Measurements from ENCODE around the gene EIF5.

Gene EIF5

DNA sequence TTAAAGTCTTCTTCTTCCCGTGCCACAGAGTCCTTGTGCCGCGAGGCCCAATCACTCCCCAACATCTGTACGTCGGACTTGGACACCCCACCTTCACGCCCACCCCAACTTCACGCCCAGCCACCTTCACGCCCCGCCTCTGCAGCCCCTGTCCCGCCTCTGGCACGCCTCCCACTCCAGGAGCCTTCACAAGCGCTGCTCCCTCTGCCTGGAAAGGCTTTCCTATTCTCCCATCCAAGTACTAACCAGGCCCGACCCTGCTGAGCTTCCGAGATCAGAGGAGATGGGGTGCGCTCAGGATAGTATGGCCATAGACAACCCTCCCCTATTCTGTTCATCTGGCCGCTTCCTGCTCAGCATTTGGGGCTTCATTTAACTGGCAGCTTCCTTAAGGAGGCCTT, 17.3 kb upstream of the EIF5 start:
- TF ChIP-seq, protein P1, sequence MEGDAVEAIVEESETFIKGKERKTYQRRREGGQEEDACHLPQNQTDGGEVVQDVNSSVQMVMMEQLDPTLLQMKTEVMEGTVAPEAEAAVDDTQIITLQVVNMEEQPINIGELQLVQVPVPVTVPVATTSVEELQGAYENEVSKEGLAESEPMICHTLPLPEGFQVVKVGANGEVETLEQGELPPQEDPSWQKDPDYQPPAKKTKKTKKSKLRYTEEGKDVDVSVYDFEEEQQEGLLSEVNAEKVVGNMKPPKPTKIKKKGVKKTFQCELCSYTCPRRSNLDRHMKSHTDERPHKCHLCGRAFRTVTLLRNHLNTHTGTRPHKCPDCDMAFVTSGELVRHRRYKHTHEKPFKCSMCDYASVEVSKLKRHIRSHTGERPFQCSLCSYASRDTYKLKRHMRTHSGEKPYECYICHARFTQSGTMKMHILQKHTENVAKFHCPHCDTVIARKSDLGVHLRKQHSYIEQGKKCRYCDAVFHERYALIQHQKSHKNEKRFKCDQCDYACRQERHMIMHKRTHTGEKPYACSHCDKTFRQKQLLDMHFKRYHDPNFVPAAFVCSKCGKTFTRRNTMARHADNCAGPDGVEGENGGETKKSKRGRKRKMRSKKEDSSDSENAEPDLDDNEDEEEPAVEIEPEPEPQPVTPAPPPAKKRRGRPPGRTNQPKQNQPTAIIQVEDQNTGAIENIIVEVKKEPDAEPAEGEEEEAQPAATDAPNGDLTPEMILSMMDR (IDR thresholded peaks at IDR 0.05; ENCODE audit: insufficient read depth, low read depth, low read length, missing control alignments): no peak
- H3K4me3 ChIP-seq (ENCODE audit: low read length): no peak overlapping the region
- DNase-seq (ENCODE audit: low read depth): no peak

GRCh38 chr14:103317251-103317650, 16.8 kb upstream of the EIF5 start:
- H3K4me3 ChIP-seq (ENCODE audit: low read length): no peak overlapping the region
- TF ChIP-seq, protein P1 (IDR thresholded peaks at IDR 0.05; ENCODE audit: insufficient read depth, low read depth, low read length, missing control alignments): no peak
- DNase-seq (ENCODE audit: low read depth): no peak

GRCh38 chr14:103317976-103318580, 16.0 kb upstream of the EIF5 start:
- no peak overlapping the region for H3K4me3 ChIP-seq (ENCODE audit: low read length)
- no peak for DNase-seq (ENCODE audit: low read depth)
- TF ChIP-seq, protein P1 (IDR thresholded peaks at IDR 0.05; ENCODE audit: insufficient read depth, low read depth, low read length, missing control alignments): no peak

DNA sequence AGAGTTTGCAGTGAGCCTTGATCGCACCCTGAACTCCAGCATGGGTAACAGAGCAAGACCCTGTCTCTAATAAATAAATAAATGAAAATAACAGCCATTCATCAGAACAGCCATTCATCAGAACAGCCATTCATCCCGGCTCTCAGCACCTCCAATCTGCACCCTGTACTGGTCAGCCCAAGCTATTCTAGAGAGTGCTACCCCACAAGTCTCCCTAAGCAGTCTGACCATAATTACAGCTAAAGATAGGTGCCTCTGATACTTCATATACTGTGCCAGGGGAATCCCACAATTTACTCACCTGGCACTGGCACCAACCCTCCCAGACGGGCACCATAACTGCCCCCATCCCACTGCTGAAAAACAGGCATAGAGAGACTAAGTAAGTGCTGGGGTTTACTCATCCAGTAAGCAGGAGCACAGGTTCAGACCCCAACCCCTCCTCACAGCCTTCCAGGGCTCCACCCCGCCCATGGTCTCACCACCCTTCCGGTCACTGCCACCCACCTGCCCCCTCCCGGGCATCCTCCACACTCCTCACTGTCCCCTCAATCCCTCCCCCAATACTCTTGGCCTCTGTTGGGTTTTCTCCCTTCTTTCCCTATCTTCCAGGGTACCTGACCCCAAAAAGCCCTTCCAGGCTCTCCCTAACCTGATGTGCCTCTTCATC, 15.2 kb upstream of the EIF5 start:
- H3K4me3 ChIP-seq (ENCODE audit: low read length): no peak overlapping the region
- TF ChIP-seq, protein P1 (IDR thresholded peaks at IDR 0.05; ENCODE audit: insufficient read depth, low read depth, low read length, missing control alignments): no peak
- DNase-seq (ENCODE audit: low read depth): no peak

DNA sequence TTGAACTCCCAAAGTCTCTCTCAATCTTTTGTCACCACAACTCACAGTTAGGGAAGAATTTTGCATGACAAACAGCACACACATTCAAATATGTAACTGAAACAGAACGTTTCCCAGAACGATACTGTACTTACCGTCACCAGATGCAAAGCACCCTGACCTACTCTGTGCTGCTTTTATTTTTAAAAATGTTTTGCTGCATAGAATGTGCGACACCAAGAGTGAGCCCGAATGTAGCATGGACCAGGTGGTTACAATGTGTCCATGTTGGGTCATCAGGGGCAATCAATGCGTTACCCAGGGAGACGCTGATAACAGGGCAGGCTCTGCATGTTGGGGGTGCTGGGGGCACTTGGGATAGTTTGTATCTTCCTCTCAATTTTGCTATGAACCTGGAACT, 14.6 kb upstream of the EIF5 start:
- no peak overlapping the region for H3K4me3 ChIP-seq (ENCODE audit: low read length)
- TF ChIP-seq, protein P1 (IDR thresholded peaks at IDR 0.05; ENCODE audit: insufficient read depth, low read depth, low read length, missing control alignments): no peak
- DNase-seq (ENCODE audit: low read depth): no peak

DNA sequence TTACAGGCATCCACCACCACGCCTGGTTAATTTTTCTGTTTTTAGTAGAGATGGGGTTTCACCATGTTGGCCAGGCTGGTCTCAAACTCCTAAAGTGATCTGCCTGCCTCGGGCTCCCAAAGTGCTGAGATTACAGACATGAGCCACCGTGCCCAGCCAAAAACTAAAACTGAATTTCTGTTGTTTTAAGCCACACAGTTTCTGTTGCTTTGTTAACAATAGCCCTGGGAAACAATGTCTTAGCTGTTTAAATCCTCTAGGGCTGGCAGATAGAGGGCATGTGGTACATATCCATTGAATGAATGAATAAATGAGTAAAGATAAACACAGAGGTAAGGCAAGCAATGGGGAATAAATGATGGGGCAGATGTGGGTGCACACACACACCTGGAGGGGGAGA, 8.0 kb upstream of the EIF5 start:
- H3K4me3 ChIP-seq (ENCODE audit: low read length): no peak overlapping the region
- TF ChIP-seq, protein P1 (IDR thresholded peaks at IDR 0.05; ENCODE audit: insufficient read depth, low read depth, low read length, missing control alignments): no peak
- no peak for DNase-seq (ENCODE audit: low read depth)

GRCh38 chr14:103328941-103329340, 5.1 kb upstream of the EIF5 start:
- DNase-seq (ENCODE audit: low read depth): no peak
- TF ChIP-seq, protein P1 (IDR thresholded peaks at IDR 0.05; ENCODE audit: insufficient read depth, low read depth, low read length, missing control alignments): no peak

More at GRCh38 chr14:103328941-103329340, 5.1 kb upstream of the EIF5 start:
- no peak overlapping the region for H3K4me3 ChIP-seq (ENCODE audit: low read length)

Measured in epithelial cell of esophagus (primary cell).